MCF 10A (cell line): ENCODE measurements around the gene CYP19A1. TPM values are rescaled to one million over a fixed set of nuclear protein-coding genes. Genes with fewer than 3 reads are reported as not detected.

Source experiments
- BruUV-seq: library from RNA; stranded (reverse); fragments of 400-500 nt; replicated peaks from 2 replicates; lab custom pipeline; 2021; lab: Mats Ljungman, UMichigan
- CTCF ChIA-PET: fragments of 300-600 bp; sonication (Branson Sonifier 250); formaldehyde crosslinking; extraction: SDS; loops from one replicate; lab custom pipeline; 2021; ENCODE audit warnings: antibody characterized with exemption, inconsistent platforms; lab: Yijun Ruan, JAX
- POLR2A ChIA-PET: fragments of 300-600, 350-650 bp; sonication (Branson Sonifier 250); formaldehyde crosslinking; extraction: SDS; loops from one replicate; lab custom pipeline; 2020; ENCODE audit warnings: antibody characterized with exemption, inconsistent platforms; lab: Yijun Ruan, JAX
- DNase-seq: peaks from one replicate; pipeline ENCODE4 v3.0.0-alpha.2; 2018; ENCODE audit not compliant: unreplicated experiment
- H3K27ac Mint-ChIP-seq: one replicate; pipeline ENCODE4 v1.8.0; 2022; ENCODE audit warnings: mild to moderate bottlenecking, low read depth, mixed read lengths; ENCODE audit not compliant: unreplicated experiment
- H3K27me3 Mint-ChIP-seq: one replicate; pipeline ENCODE4 v1.8.0; 2022; ENCODE audit warnings: mixed read lengths; ENCODE audit not compliant: insufficient read depth, unreplicated experiment
- H3K36me3 Mint-ChIP-seq: one replicate; pipeline ENCODE4 v1.8.0; 2022; ENCODE audit warnings: mild to moderate bottlenecking, moderate library complexity, mixed read lengths; ENCODE audit not compliant: insufficient read depth, unreplicated experiment
- H3K4me1 Mint-ChIP-seq: one replicate; pipeline ENCODE4 v1.8.0; 2022; ENCODE audit warnings: mixed read lengths; ENCODE audit not compliant: insufficient read depth, unreplicated experiment
- H3K4me3 Mint-ChIP-seq: one replicate; pipeline ENCODE4 v1.8.0; 2022; ENCODE audit warnings: mild to moderate bottlenecking, moderate library complexity, mixed read lengths; ENCODE audit not compliant: unreplicated experiment
- H3K9me3 Mint-ChIP-seq: one replicate; pipeline ENCODE4 v1.8.0; 2022; ENCODE audit warnings: mixed read lengths; ENCODE audit not compliant: unreplicated experiment
- CTCF ChIP-seq: fragments of 200-600 bp; IDR thresholded peaks from one replicate; pipeline ENCODE4 v1.8.0; 2022; ENCODE audit warnings: antibody characterized with exemption, mild to moderate bottlenecking; ENCODE audit not compliant: unreplicated experiment
- intact Hi-C: fragments of 100-400 bp; cut with micrococcal nuclease; formaldehyde crosslinking; loops from 2 replicates; pipeline ENCODE4 v1.14.1; 2022
- total RNA-seq: library from RNA; stranded (reverse); gene quantifications from 2 replicates; pipeline ENCODE4 v1.2.3, GENCODE V29; 2022

The CYP19A1 gene
- total RNA-seq, 1 experiment from 2014 or later = not detected

- DNase-seq = no peak
- Mint-ChIP-seq H3K4me1 (no peaks in the 10 kb centered on the region), H3K27me3 (no peaks in the 10 kb centered on the region), H3K36me3 (peaks cover 7% of the 10 kb centered on the region), H3K27ac (no peak overlapping the region), H3K9me3 (no peaks in the 10 kb centered on the region), H3K4me3 (no peak overlapping the region)
- intact Hi-C loops = no loop called here
- no TSS peak for BruUV-seq
- POLR2A ChIA-PET = interaction anchor here (1.4 kb wide), 1 partner anchor 20 kb away, joined by 5 read pairs; no protein-coding TSS in a partner anchor
- CTCF ChIA-PET = interaction anchor here (0.7 to 3.2 kb wide), 5 partner anchors 10 to 221 kb away, joined by 3 to 24 read pairs (median 3); no protein-coding TSS in a partner anchor
- TF ChIP-seq CTCF = no peak
Measured at GRCh38 chr15:51183076-51183475, 155.3 kb downstream of the CYP19A1 start.

- no peak for DNase-seq
- Mint-ChIP-seq H3K36me3 (peaks cover 7% of the 10 kb centered on the region), H3K9me3 (no peaks in the 10 kb centered on the region), H3K27me3 (no peaks in the 10 kb centered on the region), H3K4me1 (no peaks in the 10 kb centered on the region), H3K4me3 (no peak overlapping the region), H3K27ac (no peak overlapping the region)
- intact Hi-C loops = no loop called here
- no peak for TF ChIP-seq CTCF
- BruUV-seq = no TSS peak
- ChIA-PET POLR2A (interaction anchor here (0.6 to 1.4 kb wide), 3 partner anchors 19 to 365 kb away, joined by 3 to 5 read pairs (median 5); no protein-coding TSS in a partner anchor), CTCF (interaction anchor here (0.8 to 3.2 kb wide), 2 partner anchors 11 to 18 kb away, joined by 3 to 24 read pairs; no protein-coding TSS in a partner anchor)
Measured at GRCh38 chr15:51181905-51182304, 156.5 kb downstream of the CYP19A1 start.

GRCh38 chr15:51181221-51181620 is 157.2 kb downstream of the CYP19A1 start:
- peaks cover 7% of the 10 kb centered on the region for H3K36me3 Mint-ChIP-seq
- TF ChIP-seq CTCF = no peak
- DNase-seq = no peak
- H3K27ac Mint-ChIP-seq = no peak overlapping the region
- intact Hi-C loops = no loop called here
- no TSS peak for BruUV-seq
- H3K27me3 Mint-ChIP-seq = no peaks in the 10 kb centered on the region
- H3K9me3 Mint-ChIP-seq = no peaks in the 10 kb centered on the region
- H3K4me3 Mint-ChIP-seq = no peak overlapping the region
- POLR2A ChIA-PET = no interaction called here
- H3K4me1 Mint-ChIP-seq = no peaks in the 10 kb centered on the region
- CTCF ChIA-PET = interaction anchor here (0.8 kb wide), 1 partner anchor 18 kb away, joined by 3 read pairs; no protein-coding TSS in a partner anchor

- ChIA-PET CTCF (interaction anchor here (1.7 kb wide), 1 partner anchor 17 kb away, joined by 6 read pairs; no protein-coding TSS in a partner anchor), POLR2A (no interaction called here)
- no peaks in the 10 kb centered on the region for H3K9me3 Mint-ChIP-seq
- H3K27me3 Mint-ChIP-seq = no peaks in the 10 kb centered on the region
- TF ChIP-seq CTCF = no peak
- no peak overlapping the region for H3K4me3 Mint-ChIP-seq
- no TSS peak for BruUV-seq
- no peaks in the 10 kb centered on the region for H3K4me1 Mint-ChIP-seq
- H3K36me3 Mint-ChIP-seq = peaks cover 7% of the 10 kb centered on the region
- DNase-seq = no peak
- H3K27ac Mint-ChIP-seq = no peak overlapping the region
- intact Hi-C loops = no loop called here
Measured at GRCh38 chr15:51180534-51180933, 157.9 kb downstream of the CYP19A1 start.
